Stimulated activated CD4-positive, alpha-beta T cell treated with anti-CD3 and anti-CD28 coated beads, Interleukin-12 subunit alpha, Interleukin-12 subunit beta, amount 100 ng/mL, for 24 hours (primary cell): ENCODE results near the gene A3GALT2.

ENCODE experiments used
- DNase-seq, 2 experiments: peaks; one replicate each; pipeline ENCODE4 v3.0.0-alpha.2; 2020; ENCODE audit warnings: low read depth in 2 of 2

The A3GALT2 gene

DNA sequence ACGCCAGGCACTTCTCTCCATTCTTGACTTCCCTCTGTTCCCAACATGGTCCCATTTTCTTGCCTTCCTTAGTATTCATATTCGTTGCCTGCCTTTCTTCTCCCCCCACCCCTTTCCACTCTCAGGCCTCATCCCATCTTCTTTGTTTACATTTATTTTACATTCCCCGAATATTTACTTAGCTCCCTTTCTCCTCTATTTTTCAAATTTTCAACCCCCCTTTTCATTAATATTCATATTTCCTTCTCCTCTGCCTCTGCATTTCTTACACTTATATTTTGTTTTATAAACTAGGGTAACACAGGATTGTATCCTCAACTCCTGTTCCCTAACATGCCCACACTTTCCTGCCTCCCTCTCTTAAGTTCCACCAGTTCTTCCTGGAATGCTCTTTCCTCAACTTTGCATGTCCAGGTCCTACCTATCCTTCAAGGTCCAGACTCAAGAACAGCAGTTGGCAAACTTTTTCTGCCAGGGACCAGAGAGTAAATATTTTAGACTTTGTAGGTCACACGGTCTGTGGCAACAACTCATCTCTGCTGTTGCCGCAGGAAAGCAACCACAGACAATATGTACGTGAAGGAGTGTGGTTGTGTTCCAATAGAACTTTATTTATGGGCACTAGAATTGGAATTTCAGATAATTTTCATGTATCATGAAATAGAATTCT lies 29.8 kb upstream of the A3GALT2 start:
- DNase-seq: no peak

DNA sequence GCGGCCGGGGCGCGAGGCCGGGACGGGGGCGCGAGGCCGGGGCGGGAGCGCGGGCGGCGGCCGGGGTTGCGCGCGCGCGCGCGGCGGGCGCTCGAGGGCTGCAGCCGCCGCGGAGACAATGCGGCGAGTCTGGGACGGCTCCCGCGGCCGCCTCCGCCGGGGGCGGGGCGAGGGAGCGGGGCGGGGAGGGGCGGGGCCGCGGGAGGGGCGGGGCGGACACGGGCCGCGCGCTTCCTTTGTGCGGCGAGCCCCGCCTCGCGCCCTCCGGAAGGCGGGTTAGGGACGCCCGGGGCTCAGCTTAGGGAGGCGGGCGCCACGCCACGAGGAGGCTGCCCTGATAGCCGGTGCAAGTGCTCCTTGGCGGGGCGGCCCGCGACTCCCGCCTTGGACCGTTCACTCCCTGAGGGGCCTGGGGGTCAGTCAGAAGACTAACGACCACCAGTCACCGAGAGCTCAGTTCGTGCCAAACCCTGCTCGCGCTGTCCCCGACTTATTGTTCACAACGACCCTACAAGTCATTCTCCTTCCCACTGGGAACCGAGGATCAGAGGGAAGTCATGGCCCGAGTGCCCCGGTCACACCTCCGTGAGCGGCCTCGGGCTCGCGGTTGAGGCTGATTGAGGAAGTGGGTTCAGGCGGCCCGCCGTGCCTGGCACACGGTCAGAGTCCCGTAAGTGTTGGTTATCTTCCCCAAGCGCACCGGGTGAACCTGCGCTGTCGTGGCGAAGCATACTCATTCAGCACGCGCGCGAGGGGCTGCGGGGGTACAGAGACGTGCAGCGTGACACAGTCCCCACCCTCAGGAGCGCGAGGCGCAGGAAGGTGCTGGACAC lies 29.1 kb upstream of the A3GALT2 start:
- DNase-seq: peak; percentile 56 to 66

DNA sequence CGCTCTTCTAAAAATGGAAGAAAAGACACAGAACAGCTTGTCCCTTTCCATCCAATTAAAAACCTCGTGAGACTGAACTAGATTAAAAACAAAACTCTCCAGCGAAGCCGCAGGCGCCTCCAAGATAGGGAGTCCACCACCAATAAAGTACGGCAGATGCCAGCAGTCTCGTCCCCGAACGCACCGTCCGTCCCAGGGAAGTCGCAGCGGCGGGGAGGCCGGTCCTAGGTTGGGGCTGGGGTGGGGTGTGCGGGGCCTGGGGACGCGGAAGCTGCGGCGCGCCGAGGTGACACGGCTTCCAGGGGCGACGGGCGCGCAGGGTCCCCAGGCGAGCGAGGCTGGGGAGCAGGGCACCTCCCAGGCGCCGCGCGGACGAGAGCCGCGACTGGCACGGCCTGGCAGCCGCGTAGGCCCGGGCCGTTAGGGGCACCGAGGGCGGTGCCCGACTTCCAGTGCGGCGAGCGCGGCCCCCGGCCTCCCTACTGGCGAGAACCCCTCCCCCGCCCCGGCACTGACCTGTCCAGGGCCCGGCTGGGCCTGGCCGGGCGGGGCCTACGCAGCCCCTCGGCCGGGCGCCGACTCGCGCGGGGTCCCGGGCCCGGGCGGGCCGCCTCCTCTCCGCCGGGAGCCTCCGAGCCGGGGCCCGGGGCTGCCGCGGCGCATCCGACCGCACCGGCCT lies 28.3 kb upstream of the A3GALT2 start:
- DNase-seq: peak; percentile 8 to 32

DNA sequence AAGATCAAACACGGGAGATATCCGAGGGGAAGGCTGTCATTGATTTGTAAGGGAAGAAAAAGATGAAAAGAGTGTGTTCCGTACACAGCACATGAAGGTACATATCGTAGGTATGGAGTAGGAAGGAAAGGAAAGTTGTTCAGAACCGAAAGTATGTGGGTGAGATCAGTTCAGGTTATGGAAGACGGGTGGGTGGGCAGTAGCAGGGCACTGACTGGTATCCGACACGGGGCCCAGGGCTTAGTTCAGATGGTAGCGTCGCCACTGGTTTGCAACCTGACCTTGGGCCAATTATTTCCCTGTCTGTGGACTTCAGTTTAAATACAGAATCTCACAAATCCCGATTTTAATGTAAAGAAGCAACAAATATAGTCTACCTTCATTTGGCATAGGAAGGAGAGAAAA lies 27.8 kb upstream of the A3GALT2 start:
- DNase-seq: peak; percentile 5 to 32

DNA sequence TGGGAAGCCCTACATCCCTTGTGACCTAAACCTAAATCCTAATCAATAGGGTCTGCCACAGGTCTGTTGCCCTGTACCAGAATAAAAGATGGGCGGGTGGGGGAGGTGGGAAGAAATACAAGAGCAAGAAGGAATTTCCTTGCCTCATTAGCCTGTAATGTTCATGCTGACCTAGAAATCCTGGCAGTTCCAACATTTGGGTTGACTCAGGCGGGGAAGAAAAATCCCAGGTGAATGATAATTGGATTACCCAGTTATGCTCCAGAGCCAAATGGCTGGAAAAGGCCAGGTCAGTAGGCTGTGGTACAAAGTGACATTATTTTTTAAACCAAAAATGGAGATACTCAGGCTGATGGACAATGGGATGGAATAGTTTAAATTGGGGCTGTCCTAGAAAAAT lies 27.3 kb upstream of the A3GALT2 start:
- no peak for DNase-seq

DNA sequence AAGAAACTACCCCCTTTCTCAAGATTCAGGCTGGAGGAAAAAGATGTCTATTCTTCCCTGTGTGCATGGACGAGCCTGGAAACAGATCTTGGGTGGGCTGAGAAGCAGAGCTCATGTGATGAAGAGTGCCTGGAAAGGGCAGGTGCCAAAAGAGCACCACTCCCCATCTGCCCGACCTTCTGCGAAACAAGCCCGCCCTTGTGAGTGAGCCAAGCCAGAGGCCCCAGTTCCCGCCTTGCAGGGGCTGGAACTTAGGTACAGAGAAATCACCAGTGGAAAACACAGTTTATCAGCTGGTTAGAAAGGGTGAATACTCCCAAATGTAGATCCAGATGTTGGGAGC lies 26.7 kb upstream of the A3GALT2 start:
- DNase-seq: no peak

DNA sequence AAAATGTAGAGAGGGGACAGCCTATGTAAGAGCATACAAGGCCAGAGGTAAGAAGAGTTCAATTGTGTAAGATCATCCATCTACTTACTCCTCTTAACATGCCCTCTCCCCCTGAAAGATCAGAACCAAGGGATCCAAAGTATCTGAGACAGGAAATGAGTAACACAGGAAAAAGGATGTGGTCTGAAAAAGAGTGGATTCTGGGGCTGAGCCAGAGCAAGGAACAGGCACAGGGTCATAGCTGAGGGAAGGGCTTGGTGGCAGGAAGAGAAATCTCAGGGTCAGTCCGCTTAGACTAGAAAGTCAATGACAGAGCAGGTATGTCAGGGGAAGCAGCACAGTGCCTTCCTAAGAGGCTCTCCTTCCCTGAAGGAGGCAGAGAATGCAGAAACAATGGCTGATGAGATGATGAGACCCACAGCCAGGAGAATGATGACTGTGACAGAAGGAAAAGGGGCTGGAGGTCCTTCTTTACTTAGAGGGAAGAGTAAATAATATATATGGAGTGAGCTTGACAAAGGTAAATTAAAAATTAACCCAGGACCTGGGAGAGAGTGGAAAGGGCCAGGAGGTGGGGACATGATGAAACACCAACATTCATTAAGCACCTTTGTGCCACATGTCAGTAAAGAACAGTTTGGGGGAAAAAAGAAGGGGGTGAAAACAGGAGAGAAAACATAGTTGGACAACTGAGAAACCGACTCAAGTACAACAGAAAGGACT lies 26.2 kb upstream of the A3GALT2 start:
- no peak for DNase-seq

DNA sequence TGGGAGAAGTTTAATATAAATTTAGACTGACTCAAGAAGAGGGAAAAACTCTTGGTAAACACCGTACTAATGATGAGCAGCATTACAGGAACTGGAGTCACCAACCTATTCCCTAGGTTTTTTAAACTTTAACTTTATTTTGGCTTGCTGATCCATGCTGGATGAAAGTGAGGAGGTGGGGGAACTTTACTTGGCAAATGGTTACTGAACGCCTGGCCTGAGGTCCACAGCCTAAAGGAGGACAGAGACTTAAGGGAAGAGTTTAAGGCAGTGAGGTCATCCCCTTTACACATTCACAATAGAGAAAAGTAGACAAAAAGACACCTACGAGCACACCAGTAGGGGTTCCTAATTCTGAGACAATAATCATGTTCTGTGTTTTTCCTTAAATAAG lies 25.6 kb upstream of the A3GALT2 start:
- no peak for DNase-seq

DNA sequence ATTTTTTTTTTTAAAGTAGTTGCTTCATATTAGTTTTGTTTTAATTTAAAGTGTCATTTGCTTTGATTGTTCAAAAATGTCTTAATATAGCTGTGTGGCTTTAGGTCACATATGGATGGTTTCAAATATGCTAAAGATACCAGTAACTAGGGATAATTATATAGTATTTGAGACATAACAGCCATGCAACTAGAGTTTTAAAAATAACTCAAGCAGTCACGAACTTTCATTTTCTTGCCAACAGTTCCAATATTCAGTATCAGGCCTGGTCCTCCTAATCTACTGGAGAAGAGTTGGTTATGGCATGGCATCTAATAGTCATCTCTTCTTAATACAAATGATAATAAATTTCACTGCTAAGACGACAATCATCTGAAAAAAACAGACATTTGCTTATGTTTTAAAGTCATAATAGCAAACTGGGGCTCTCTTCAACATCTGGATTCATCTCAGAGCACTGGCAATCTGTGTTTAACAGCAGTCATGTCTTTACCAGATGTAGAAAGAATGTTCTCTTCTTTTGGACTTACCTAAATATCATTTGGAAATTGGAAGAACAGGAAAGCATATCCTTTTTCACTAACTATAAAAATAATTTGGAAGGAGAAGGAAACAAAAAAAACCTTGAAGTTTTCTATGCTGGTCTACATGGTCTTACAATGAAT lies 24.1 kb upstream of the A3GALT2 start:
- no peak for DNase-seq

DNA sequence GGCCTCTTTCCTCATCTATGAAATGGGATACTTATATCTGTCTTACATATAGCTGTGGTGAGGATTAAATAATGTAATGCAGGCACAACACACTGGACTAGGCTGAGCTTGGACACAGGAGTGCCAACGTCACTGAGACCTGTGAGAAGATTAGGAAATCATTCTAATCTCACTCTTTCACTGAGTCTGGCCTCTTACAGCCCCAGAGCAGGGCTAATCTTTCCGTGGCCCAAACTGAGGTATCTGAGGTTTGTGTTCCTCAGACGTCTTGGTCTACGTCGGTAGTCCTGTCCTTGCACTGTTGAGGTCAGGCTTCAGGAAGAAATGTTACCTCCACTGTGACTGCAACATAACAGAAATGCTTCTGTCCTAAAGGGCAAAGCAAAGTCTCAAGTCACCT lies 22.6 kb upstream of the A3GALT2 start:
- no peak for DNase-seq

DNA sequence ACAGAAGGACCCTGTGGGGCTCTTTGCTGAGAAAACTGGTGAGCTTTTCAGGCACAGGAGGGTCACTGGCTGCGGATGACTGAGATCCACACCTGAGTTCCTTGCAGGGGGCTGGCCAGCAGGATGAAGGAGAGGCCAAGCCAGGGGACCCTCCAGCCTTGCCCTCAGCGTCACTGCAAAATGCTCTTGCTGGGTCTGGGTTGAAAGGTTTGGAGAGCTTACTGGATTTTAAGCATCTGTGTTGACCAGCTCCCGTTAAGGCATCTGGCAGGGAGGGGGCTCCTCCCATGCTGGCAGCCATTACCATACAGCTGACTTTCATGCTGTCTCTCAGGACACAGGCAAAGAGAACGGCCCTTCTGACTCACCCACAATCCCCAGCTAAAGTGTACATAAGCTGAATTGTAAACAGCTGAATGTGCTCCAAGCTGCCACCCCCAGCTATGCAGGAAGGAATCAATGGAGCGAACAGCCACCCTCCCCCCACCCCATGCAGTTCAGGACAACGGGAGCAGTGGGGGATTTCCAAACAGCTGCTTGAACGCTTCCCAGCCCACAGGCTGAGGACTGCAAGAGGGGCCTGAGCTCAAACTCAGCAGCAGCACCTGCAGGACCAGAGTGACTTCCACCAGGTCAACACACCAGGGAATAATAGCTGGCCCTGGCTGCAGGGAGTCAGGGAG lies 21.3 kb upstream of the A3GALT2 start:
- no peak for DNase-seq

DNA sequence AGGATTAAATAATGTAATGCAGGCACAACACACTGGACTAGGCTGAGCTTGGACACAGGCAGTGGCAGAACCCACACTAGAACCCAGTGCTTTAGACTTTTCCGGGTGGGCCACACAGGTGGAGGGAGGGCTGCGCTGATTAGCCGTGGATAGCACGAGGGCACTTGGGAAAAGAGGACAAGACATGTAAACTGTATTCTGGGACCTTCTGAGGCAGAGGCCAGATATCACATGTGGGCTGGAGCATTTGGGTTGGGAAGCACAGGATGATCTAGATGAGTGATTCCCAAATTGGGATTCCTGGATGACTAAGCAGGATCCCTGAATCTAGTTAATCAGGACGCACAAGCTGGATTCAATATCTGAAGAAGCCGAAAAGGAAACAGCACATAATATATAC lies 20.3 kb upstream of the A3GALT2 start:
- no peak for DNase-seq

DNA sequence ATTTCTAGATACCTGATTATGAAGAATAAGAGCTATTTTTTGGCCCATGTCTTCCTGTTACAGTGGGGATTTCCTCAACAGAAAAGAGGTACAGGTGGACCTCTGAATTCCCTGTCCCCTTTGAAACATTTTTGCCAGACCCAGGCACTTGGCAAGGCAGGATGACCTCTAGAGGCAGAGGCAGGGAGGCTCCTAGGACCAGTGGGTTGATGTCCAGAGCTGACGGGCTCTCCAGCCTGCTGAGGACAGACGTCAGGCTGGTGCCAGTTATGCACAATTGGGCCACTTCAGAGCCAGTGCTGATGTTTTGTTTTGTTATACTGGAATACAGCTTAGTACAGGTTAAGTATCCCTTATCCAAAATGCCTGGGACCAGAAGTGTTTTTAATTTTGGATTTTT lies 18.5 kb upstream of the A3GALT2 start:
- DNase-seq: no peak

DNA sequence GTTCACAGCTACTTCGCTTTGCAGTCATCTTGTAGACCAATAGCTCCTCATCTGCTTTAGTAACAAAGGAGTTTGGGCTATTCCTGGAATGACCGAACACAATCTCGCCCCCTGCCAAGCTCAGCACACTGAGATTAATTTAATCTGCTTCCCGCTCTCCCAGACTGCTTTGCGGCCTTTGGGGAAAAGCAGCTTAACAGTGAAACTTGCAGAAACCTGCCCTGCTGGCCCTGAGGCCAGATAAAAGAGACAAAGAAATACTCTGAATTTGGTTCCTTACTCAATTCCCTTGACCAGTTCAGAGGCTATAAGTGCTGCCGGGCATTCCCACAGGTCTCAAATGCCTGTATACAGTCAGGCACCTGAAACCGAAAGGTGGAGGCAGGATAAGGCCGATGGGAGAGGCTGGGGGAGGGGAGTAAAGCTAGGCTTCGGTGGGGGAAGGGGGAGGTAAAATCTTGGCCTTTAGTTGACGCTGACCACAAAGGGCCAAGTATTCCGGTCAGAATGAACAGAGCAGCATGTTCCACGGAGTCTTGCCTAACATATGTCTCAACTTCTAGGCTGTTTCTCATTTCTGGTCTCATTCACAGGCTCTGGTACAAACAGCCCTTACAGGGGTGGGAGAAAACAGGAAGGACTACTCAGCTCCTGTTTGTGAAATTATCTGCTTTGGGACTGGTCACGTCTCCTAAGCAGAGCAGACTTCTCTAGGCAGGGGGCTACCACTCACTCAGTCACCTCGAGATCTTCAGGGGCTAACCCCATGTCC lies 17.7 kb upstream of the A3GALT2 start:
- no peak for DNase-seq

DNA sequence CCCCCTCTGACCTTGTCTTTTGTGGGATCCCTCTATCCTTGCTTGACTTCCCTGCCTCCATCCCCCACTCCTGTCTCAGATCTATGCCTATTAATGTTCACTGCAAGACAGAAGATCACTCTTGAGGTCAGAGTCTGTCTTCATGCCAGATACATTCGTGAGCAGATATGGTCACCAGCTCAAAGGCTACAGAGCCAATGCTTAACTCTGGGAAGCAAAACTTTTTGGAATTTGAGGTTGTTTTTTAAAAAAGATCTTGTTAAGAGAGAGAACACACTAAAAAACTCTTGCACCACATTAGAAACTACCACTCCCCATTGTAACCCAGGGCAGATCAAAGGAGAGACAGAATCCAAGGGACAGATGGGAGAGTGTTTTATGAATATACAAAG lies 17.1 kb upstream of the A3GALT2 start:
- DNase-seq: no peak

DNA sequence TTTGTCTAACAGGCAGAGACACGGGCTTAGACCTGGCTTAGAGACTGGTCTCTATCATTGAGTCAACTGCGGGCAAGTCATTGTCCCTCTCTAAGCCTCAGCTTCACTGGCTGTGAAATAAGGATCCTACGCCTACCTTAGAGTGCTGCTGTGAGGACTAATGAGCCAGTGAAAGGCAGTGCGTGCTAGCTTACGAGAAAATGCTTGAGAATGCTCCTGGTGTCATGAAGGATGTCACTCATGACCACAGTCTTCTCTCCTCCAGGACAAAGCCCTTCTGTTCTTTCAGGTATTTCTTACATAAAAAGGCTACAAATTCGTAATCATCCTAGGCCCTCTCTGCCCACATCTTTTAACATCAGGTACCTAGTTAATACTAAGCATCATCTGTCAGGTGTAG lies 16.5 kb upstream of the A3GALT2 start:
- DNase-seq: no peak

DNA sequence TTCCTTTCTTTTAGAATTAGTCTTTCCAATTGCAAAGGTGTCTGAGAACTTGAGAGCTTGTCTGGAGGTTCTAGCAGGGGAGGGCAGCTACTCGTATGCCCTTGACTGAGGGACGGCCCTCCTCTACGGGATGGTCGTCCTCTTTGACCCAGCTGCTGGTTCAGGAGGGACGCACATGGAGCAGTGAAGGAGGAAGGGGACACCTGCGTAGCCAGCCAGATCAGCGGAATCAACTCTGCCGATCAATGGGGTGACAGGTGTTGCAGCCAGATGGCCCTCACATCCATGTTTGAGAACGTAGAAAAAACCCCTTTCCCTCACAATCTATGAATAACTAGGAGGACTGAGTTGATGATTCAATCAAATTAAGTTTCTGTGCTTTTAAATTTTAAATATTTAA lies 15.7 kb upstream of the A3GALT2 start:
- DNase-seq: no peak

DNA sequence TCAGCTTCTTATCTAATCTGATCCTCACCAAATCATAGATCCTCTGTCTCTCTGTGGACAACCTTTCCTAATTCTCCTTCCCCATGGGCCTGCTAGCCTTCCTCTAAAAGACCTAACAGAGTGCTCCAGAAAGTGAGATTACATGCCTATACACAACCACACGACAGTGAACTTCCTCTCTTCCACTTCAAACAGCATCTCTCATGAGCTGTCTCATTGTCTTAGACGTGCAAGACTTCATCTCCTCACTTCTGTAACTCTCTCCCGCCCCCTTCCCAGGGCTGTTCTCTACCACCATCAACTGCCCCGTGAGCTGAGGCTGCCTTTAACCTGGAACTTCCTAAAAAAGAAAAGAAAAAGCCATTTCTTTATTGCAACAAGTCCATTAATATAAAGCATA lies 14.1 kb upstream of the A3GALT2 start:
- DNase-seq: no peak

DNA sequence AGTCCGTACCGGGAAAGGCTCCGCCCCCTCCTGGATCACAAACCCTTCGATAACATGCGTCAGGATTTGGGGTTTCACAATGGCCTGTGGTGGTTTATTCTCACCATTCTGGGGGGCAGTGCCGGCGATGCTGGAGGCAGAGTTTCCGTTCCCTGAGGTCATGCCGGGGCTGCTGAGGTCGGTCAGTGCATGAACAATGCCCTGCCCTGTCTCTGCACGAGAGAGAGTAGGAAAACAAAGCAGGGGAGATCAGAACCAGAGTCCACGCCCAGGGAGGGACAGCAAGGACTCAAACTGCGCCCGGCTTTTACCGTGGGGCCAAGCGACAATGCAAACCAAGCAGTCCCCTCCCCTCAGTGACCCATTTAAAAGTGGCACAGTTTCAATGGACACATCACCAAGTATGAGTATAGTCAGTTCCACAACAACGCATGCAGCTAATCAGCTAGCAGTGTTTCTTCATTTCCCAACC lies 13.2 kb upstream of the A3GALT2 start:
- no peak for DNase-seq

DNA sequence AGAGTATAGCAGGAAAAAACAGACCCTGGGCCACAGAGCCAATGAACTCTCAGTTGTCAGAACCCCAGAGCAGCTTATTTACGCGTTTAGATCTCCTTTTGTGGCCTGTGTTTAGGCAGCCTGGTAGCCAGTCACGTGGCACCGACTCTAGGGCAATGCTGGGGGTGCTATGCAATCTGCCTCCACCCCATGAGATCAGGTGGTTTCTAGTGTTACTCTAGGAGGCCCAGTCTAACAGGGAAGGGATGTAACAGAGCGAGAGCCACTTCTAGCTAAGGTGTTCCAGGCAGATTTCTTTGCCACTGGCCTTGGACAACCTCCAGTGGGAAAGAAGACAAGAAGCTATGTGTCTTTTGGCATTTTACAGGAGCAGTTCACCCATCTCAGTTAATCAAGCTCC lies 12.0 kb upstream of the A3GALT2 start:
- DNase-seq: no peak
